ENCODE data around the gene GLRA1.

The GLRA1 gene

DNA sequence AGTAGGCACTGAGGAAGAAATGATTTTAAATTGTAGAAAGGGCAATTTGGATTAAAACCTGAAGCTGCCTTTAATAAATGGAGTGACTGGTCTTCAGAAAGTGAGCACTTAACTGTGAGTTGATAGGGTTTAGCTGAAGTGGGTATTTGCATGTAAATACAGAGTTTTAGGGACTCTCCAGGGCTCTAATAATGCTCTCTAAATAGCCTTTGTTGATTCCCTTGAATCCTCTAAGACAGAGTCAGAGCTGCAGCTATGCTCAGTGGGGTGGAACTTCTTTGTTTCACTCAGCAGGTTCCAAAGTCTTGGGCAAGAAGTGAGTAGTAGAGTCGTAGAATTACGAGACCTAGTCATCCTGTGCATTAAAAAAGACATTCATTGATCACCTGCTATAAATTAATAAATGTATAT, 21.4 kb downstream of the GLRA1 start:
- TF ChIP-seq, protein P1, sequence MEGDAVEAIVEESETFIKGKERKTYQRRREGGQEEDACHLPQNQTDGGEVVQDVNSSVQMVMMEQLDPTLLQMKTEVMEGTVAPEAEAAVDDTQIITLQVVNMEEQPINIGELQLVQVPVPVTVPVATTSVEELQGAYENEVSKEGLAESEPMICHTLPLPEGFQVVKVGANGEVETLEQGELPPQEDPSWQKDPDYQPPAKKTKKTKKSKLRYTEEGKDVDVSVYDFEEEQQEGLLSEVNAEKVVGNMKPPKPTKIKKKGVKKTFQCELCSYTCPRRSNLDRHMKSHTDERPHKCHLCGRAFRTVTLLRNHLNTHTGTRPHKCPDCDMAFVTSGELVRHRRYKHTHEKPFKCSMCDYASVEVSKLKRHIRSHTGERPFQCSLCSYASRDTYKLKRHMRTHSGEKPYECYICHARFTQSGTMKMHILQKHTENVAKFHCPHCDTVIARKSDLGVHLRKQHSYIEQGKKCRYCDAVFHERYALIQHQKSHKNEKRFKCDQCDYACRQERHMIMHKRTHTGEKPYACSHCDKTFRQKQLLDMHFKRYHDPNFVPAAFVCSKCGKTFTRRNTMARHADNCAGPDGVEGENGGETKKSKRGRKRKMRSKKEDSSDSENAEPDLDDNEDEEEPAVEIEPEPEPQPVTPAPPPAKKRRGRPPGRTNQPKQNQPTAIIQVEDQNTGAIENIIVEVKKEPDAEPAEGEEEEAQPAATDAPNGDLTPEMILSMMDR (IDR thresholded peaks at IDR 0.05; ENCODE audit: borderline replicate concordance, control extremely low read depth, extremely low read depth, insufficient read depth, missing control alignments): no peak
- peak; percentile 49 for DNase-seq (ENCODE audit: low spot score)
- in situ Hi-C loops (cut with MboI; ENCODE audit: low sequenced_read_pairs, unreplicated experiment): no loop called here

GRCh38 chr5:151902215-151902614, 22.4 kb downstream of the GLRA1 start:
- in situ Hi-C loops (cut with MboI; ENCODE audit: low sequenced_read_pairs, unreplicated experiment): no loop called here
- DNase-seq (ENCODE audit: low spot score): peak; percentile 28
- TF ChIP-seq, protein P1 (IDR thresholded peaks at IDR 0.05; ENCODE audit: borderline replicate concordance, control extremely low read depth, extremely low read depth, insufficient read depth, missing control alignments): no peak

DNA sequence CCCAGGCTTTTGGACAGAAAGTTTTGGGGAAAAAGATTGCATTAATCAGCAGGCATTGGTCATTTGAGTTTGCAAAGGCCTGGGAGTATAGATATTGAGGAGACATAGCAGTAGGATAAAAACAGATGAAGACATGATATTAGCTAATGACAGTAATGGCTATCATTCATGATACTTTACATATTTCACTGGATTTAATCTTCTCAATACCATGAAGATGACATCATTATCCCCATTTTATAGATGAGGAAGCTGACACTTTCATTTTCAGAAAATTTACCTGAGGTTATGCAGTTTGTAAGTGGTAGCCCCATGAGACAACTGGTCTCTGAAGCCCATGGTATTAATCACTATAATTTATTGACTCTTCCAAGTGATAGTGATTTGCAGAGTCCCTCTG, 23.0 kb downstream of the GLRA1 start:
- TF ChIP-seq, protein P1 (IDR thresholded peaks at IDR 0.05; ENCODE audit: borderline replicate concordance, control extremely low read depth, extremely low read depth, insufficient read depth, missing control alignments): no peak
- no peak for DNase-seq (ENCODE audit: low spot score)
- in situ Hi-C loops (cut with MboI; ENCODE audit: low sequenced_read_pairs, unreplicated experiment): no loop called here

DNA sequence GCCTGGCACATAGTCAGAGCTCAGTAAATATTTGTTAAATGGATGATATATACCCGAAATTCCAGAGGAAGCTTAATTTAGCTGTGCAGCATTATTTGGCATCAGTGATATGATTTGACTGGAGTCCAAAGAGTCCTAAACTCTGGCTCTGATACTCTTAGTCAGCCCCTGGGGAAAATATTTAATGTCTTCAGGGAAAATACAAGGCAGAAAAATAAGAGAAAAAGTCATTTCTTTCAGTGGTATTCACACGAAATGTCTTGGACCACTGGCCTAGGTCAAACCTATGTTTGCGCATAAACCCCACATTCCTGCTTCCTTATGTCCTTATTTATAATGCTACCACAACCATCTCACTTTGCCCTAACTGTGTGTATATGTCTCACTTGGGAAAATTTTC, 23.8 kb downstream of the GLRA1 start:
- in situ Hi-C loops (cut with MboI; ENCODE audit: low sequenced_read_pairs, unreplicated experiment): no loop called here
- DNase-seq (ENCODE audit: low spot score): no peak
- TF ChIP-seq, protein P1 (IDR thresholded peaks at IDR 0.05; ENCODE audit: borderline replicate concordance, control extremely low read depth, extremely low read depth, insufficient read depth, missing control alignments): no peak

DNA sequence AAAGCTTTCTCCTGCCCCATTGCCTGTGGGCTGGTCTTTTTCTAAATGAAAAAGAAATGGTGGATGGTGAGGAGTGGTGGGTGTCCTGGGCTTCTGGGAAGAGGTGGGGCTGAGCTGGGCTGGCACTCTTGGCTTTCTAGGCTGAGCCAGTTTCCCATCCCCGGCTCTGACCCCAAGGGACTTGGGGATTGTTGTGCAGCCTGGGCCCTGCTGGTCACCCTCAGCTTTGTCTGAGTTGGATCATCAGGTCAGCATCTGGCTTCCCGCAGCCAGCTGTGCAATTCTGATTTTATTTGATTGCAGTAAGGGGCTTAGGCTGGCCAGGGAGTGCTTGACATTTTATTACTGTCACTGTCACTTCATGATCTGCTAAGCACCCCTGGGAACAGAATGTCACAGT, 25.3 kb downstream of the GLRA1 start:
- TF ChIP-seq, protein P1 (IDR thresholded peaks at IDR 0.05; ENCODE audit: borderline replicate concordance, control extremely low read depth, extremely low read depth, insufficient read depth, missing control alignments): no peak
- DNase-seq (ENCODE audit: low spot score): no peak
- in situ Hi-C loops (cut with MboI; ENCODE audit: low sequenced_read_pairs, unreplicated experiment): no loop called here

GRCh38 chr5:151897896-151898295, 26.8 kb downstream of the GLRA1 start:
- in situ Hi-C loops (cut with MboI; ENCODE audit: low sequenced_read_pairs, unreplicated experiment): no loop called here
- DNase-seq (ENCODE audit: low spot score): no peak
- TF ChIP-seq, protein P1 (IDR thresholded peaks at IDR 0.05; ENCODE audit: borderline replicate concordance, control extremely low read depth, extremely low read depth, insufficient read depth, missing control alignments): no peak

Measured in GM13976 (cell line).